K562 (cell line): ENCODE measurements around the gene NLGN2. TPM values are rescaled to one million over a fixed set of nuclear protein-coding genes. Genes with fewer than 3 reads are reported as not detected.

Experiments used
- CCAR2 ChIP-seq: fragments of 200-400 bp; formaldehyde crosslinking; IDR thresholded peaks from 2 replicates; pipeline ENCODE4 v1.6.1; 2017; ENCODE audit warnings: mild to moderate bottlenecking, low read depth, low read length
- HDAC3 ChIP-seq: fragments of 450-650 bp; IDR thresholded peaks from 2 replicates; pipeline ENCODE4 v1.6.1; 2018; ENCODE audit warnings: borderline replicate concordance, mild to moderate bottlenecking, moderate library complexity; ENCODE audit not compliant: partially characterized antibody
- HES1 ChIP-seq: fragments of 450-650 bp; IDR thresholded peaks from 2 replicates; pipeline ENCODE4 v1.6.1; 2016; ENCODE audit warnings: low read depth, mild to moderate bottlenecking, moderate library complexity
- NR2C2 ChIP-seq, 2 experiments: fragments of 200-800 bp in 1 of 2; sonication (Bioruptor generic) in 1 of 2; sonication (generic) in 1 of 2; formaldehyde crosslinking in 1 of 2; IDR thresholded peaks; 2 replicates each; pipeline versions ENCODE4 v1.6.1 to v1.8.0; 2016 to 2022; ENCODE audit warnings: mild to moderate bottlenecking in 1 of 2, missing compliant biosample characterization in 1 of 2, missing genetic modification characterization in 1 of 2, missing genetic modification reagents in 1 of 2
- POLR2AphosphoS5 ChIP-seq: IDR thresholded peaks from 2 replicates; pipeline ENCODE4 v1.6.1; 2011; ENCODE audit warnings: mild to moderate bottlenecking, low read depth, low read length, moderate library complexity; ENCODE audit not compliant: control insufficient read depth, insufficient read depth
- VEZF1 ChIP-seq: fragments of 200-800 bp; sonication (Bioruptor generic); IDR thresholded peaks from 2 replicates; pipeline ENCODE4 v1.6.1; 2017; ENCODE audit warnings: missing genetic modification characterization, missing compliant biosample characterization
- ZFP91 ChIP-seq: sonication (generic); formaldehyde crosslinking; IDR thresholded peaks from 2 replicates; pipeline ENCODE4 v1.8.0; 2022; ENCODE audit warnings: mild to moderate bottlenecking, missing genetic modification reagents
- polyA plus RNA-seq, 8 experiments: library from polyadenylated mRNA; depleted of rRNA in 4 of 8; stranded (reverse) in 5 of 8; unstranded in 3 of 8; fragments of >200 nt; fragmentation: Nextera tagmentation in 2 of 8; fragmentation: Illumina TruSeq in 1 of 8; extraction: Ambion mirVana in 2 of 8; extraction: Trizol in 1 of 8; gene quantifications; 2 replicates each; pipeline versions ENCODE4 v1.2.1 to v1.2.3, GENCODE V29; 2011 to 2014; ENCODE audit warnings: inconsistent platforms in 1 of 8, missing spikeins in 1 of 8
- total RNA-seq, 7 experiments: library from RNA; depleted of rRNA in 6 of 7; stranded (reverse); fragments of >200 nt in 6 of 7; fragmentation: Illumina TruSeq in 2 of 7; extraction: Trizol in 2 of 7; gene quantifications; 2 replicates each; pipeline versions ENCODE4 v1.2.1 to v1.2.3, GENCODE V29; 2011 to 2021; ENCODE audit warnings: low replicate concordance in 1 of 7

The NLGN2 gene
- total and polyA plus RNA-seq, 9 of the 15 experiments (the other 6 are each of a cell fraction or from before 2014, with no cell fraction given), result 0.11 to 7.8 (median 0.77) TPM

GRCh38 chr17:7394452-7395191, 13.0 kb upstream of the NLGN2 start, which contains the start of gene PLSCR3 (continued):
- 0 out of 2 replicates have a peak, but pooled peaks have one; percentile 38 for TF ChIP-seq VEZF1
- 0 out of 2 replicates have a peak, but pooled peaks have one; percentile 26 for TF ChIP-seq POLR2AphosphoS5
- no peak for TF ChIP-seq CCAR2
- no peak for TF ChIP-seq HES1
- TF ChIP-seq HDAC3, result no peak
- TF ChIP-seq ZFP91, result no peak
- TF ChIP-seq NR2C2 (CRISPR knock-in tag; IDR thresholded peaks at IDR 0.05), result no peak
- TF ChIP-seq NR2C2 (tag; IDR thresholded peaks at IDR 0.05), result peak; percentile 59
- TF ChIP-seq, all 486 proteins: peak for 67
